ENCODE data around the gene SLC24A1.

Gene SLC24A1

GRCh38 chr15:65653801-65654521 lies 32.2 kb downstream of the SLC24A1 start:
- DNase-seq = no peak

DNA sequence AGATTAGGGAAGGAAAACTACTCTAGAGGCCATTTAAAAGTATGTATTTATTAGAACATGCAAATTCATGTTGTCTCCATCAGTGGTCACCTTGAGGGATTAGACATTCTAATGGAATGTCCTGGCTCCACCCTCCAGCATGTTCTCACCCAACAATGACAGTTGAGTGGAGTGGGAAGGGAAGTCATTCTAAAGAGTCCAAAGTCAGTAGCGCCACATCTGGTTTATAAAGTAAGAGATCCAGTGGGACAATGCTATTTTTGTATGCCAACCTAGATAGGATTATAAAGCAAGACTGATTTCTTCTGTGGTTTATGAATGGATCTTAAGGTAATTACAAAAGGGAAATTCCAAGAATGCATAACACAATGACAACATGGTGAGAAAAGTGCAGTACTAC lies 33.3 kb downstream of the SLC24A1 start:
- DNase-seq = no peak

- DNase-seq = no peak
These were observed 33.7 kb downstream of the SLC24A1 start for GRCh38 chr15:65655457-65655856.

- DNase-seq = no peak
These were observed 37.8 kb downstream of the SLC24A1 start for GRCh38 chr15:65659502-65660052.

- DNase-seq = no peak
These were observed 39.2 kb downstream of the SLC24A1 start for GRCh38 chr15:65660927-65661326.

DNA sequence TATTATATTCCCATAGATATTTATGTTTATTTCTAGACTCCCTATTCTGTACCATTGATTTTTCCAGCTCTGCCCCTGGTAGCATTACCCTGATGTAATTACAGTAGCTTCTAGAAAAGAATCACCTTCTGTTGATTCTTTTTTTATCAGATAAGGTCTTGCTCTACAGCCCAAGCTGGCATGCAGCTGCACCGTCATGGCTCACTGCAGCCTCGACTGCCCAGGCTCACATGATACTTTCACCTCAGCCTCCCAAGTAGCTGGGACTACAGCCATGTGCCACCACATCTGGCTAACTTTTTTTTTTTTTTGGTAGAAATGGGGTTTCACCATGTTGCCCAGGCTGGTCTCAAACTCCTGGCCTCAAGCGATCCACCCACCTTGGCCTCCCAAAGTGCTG lies 41.8 kb downstream of the SLC24A1 start:
- no peak for DNase-seq

- DNase-seq = no peak
These were observed 44.5 kb downstream of the SLC24A1 start for GRCh38 chr15:65666257-65666656.

GRCh38 chr15:65675551-65675950 lies 53.8 kb downstream of the SLC24A1 start:
- no peak for DNase-seq

DNA sequence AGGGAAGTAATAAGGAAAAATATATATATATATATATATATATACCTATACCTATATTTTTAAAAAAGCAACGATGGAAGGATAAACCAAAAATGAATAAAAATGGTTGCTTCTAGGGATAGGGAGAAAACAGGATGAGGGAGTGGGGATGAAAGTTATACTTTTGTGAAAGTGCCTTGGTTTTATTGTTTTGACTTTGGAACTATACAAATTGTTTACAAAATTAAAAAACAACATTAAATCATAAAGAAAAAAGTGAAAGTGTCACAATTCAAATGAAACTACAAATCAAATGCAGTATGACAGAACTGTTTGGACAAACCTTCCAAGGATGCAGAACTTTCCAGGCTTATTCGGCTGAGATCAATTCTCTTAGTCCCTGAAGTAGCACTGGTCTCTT lies 54.4 kb downstream of the SLC24A1 start:
- no peak for DNase-seq

DNA sequence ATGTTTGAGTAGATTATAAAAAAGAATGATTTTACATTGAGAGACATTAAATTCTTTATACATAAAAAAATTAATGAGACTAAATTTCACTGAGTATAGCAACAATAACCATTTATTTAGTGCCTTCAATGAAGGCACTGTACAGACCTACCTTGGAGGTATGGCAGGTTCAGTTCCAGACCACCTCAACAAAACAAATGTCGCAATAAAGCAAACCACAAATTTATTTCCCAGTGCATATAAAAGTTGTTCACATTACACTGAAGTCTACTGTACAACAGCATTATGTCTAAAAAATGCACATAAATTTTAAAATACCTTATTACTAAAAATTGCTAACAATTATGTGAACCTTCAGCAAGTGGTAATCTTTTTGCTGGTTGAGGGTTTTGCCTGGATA lies 58.8 kb downstream of the SLC24A1 start:
- DNase-seq = no peak

DNA sequence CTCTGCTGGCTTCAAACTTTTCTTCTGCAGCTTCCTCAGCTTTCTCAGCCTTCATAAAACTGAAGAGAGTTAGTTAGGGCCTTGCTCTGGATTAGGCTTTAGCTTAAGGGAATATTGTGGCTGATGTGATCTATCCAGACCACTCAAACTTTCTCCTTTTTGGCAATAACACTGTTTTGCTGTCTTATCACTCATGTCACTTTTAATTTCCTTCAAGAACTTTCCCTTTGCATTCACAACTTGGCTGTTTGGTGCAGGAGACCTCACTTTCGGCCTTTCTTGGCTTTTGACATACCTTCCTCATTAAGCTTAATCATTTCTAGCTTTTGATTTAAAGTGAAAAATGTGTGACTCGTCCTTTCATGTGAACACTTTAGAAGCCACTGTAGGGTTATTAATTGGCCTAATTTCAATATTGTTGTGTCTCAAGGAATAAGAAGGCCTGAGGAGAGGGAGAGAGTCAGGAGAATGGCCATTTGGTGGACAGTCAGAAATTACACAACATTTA lies 60.7 kb downstream of the SLC24A1 start:
- DNase-seq = peak; percentile 26

DNA sequence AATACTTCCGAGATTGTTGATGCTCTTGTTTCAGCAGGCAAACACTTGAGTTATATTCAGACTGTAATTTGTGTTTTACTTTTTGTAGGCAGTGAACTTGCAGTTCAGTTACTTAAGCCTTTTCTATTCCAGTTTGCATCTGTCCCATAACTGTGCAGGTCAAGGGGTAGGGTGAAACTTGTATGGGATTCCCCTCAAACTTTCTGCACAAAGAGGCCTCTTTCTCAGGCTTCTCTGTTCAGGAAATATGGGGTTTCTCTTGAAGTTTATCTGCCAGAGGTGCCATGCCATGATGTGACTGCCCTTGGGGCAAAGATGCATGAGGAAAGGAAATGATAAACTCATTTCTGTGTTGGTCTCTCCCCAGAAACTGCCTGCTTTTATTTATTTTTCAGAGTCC lies 66.7 kb downstream of the SLC24A1 start:
- DNase-seq = no peak

DNA sequence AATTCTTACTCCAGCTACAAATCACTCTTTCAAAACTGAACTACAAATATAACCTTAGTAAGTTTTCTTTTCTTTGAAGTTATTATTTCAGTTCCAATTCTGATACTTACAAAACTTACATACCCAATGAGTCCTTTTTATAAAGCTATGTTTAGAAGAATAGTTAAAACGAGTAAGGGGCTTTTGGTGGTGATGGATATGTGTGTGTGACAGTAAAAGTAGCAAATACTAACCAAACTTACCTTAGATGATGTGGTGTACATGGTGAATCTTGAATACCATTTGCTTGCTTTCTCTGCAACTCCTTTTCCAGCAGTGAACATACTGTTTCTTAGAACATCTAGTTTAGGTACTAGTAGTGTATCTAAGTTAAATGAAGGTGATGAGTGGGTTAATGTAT lies 68.4 kb downstream of the SLC24A1 start:
- DNase-seq = no peak

GRCh38 chr15:65690778-65691177 lies 69.0 kb downstream of the SLC24A1 start:
- DNase-seq = no peak

DNA sequence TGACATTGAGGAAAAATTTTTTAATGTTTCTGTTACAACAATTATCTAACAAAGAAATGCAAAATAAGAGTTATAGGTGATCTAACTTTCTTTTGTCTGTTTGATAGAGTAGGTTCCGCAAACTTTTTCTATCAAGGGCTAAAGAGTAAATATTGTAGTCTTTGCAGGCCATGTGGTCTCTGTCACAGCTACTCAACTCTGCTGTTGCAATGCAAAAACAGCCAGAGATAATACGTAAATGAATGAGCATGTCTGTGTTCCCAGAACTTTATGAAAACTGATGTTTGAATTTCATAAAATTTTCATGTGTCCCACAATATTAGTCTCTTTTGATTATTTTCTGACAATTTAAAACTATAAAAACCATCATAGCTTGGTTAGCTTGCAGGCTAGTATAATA lies 73.3 kb downstream of the SLC24A1 start:
- DNase-seq = no peak

All from activated CD4-positive, alpha-beta T cell treated with anti-CD3 and anti-CD28 coated beads, Interleukin-10, Interleukin-2, amounts not matched to agents 100 ng/mL and 50 ng/mL, durations not matched to agents 16 hours and 8 hours (primary cell).